Measurements from ENCODE around the gene ENAM. TPM values are rescaled to one million over a fixed set of nuclear protein-coding genes. Genes with fewer than 3 reads are reported as not detected.
"Not testable (repeated sequence)": the region's sequence is repeated elsewhere in the genome, so short reads cannot be mapped to it uniquely, and the experiment has no call there.

ENAM gene
- total and polyA plus RNA-seq, 5 donors, result 2.6 to 12.1 (median 3.6) TPM

- Histone ChIP-seq H3K27ac (ENCODE audit: low read length) (no peak overlapping the region), H3K4me3 (ENCODE audit: low read length) (no peak overlapping the region), H3K4me1 (ENCODE audit: control insufficient read depth, insufficient read depth, low read length) (no peaks in the 10 kb centered on the region), H3K27me3 (ENCODE audit: control insufficient read depth, insufficient read depth) (no peaks in the 10 kb centered on the region), H3K9me3 (ENCODE audit: control insufficient read depth, low read length) (no peaks in the 10 kb centered on the region)
- ATAC-seq (no peak), DNase-seq (no peak)
- intact Hi-C loops (cut with DNase I), result no loop called here
Observed at GRCh38 chr4:70681704-70682103, 53.2 kb downstream of the ENAM start.

GRCh38 chr4:70682142-70682541, 53.6 kb downstream of the ENAM start:
- intact Hi-C loops (cut with DNase I); H3K4me3 ChIP-seq (ENCODE audit: low read length); DNase-seq; H3K27me3 ChIP-seq (ENCODE audit: control insufficient read depth, insufficient read depth); H3K4me1 ChIP-seq (ENCODE audit: control insufficient read depth, insufficient read depth, low read length); ATAC-seq; H3K27ac ChIP-seq (ENCODE audit: low read length); H3K9me3 ChIP-seq (ENCODE audit: control insufficient read depth, low read length): not testable (repeated sequence)
- 80% methylated on average over 3 of the region's 3 CpGs for WGBS

- ATAC-seq (no peak), DNase-seq (peak in 2 of 3 donors; percentile 30 to 74)
- intact Hi-C loops (cut with DNase I), result no loop called here
- Histone ChIP-seq H3K27ac (ENCODE audit: low read length) (peak overlapping the region; percentile 99), H3K9me3 (ENCODE audit: control insufficient read depth, low read length) (no peaks in the 10 kb centered on the region), H3K27me3 (ENCODE audit: control insufficient read depth, insufficient read depth) (no peaks in the 10 kb centered on the region), H3K4me3 (ENCODE audit: low read length) (peak overlapping the region; percentile 63), H3K4me1 (ENCODE audit: control insufficient read depth, insufficient read depth, low read length) (no peaks in the 10 kb centered on the region)
- WGBS, result 74% methylated on average over 13 of the region's 13 CpGs
Observed at GRCh38 chr4:70687392-70687791, 58.8 kb downstream of the ENAM start.

GRCh38 chr4:70687821-70688794, 59.6 kb downstream of the ENAM start, which contains the start of gene UTP3:
UTP3 (plus strand) TSS chr4:70688532; CDS start chr4:70688678, 146 bp downstream.
- H3K27ac ChIP-seq (ENCODE audit: low read length), result peak within 1 kb of the TSS; percentile 99
- WGBS, result under 1% methylated on average over 70 of the region's 70 CpGs
- H3K27me3 ChIP-seq (ENCODE audit: control insufficient read depth, insufficient read depth), result no peaks in the 10 kb centered on the region
- H3K4me1 ChIP-seq (ENCODE audit: control insufficient read depth, insufficient read depth, low read length), result no peaks in the 10 kb centered on the region
- no peaks in the 10 kb centered on the region for H3K9me3 ChIP-seq (ENCODE audit: control insufficient read depth, low read length)
- ATAC-seq, result peak; percentile 99
- intact Hi-C loops (cut with DNase I), result no loop called here
- peak; percentile 96 to 98 (median 98) for DNase-seq
- H3K4me3 ChIP-seq (ENCODE audit: low read length), result peak within 1 kb of the TSS; percentile 63

GRCh38 chr4:70688795-70689231, 60.3 kb downstream of the ENAM start:
- Histone ChIP-seq H3K4me1 (ENCODE audit: control insufficient read depth, insufficient read depth, low read length) (no peaks in the 10 kb centered on the region), H3K4me3 (ENCODE audit: low read length) (peak overlapping the region; percentile 63), H3K9me3 (ENCODE audit: control insufficient read depth, low read length) (no peaks in the 10 kb centered on the region), H3K27me3 (ENCODE audit: control insufficient read depth, insufficient read depth) (no peaks in the 10 kb centered on the region), H3K27ac (ENCODE audit: low read length) (peak overlapping the region; percentile 92)
- intact Hi-C loops (cut with DNase I), result no loop called here
- 1% methylated on average over 19 of the region's 19 CpGs for WGBS
- ATAC-seq (no peak), DNase-seq (no peak)

- Histone ChIP-seq H3K9me3 (ENCODE audit: control insufficient read depth, low read length) (no peaks in the 10 kb centered on the region), H3K4me1 (ENCODE audit: control insufficient read depth, insufficient read depth, low read length) (no peaks in the 10 kb centered on the region), H3K27me3 (ENCODE audit: control insufficient read depth, insufficient read depth) (no peaks in the 10 kb centered on the region), H3K27ac (ENCODE audit: low read length) (no peak overlapping the region), H3K4me3 (ENCODE audit: low read length) (no peak overlapping the region)
- intact Hi-C loops (cut with DNase I), result no loop called here
- 75% methylated on average over 1 of the region's 1 CpG for WGBS
- ATAC-seq (no peak), DNase-seq (no peak)
Observed at GRCh38 chr4:70691661-70692060, 63.1 kb downstream of the ENAM start.

- intact Hi-C loops (cut with DNase I); ATAC-seq; DNase-seq; H3K27me3 ChIP-seq (ENCODE audit: control insufficient read depth, insufficient read depth); H3K4me3 ChIP-seq (ENCODE audit: low read length); H3K9me3 ChIP-seq (ENCODE audit: control insufficient read depth, low read length); H3K27ac ChIP-seq (ENCODE audit: low read length); H3K4me1 ChIP-seq (ENCODE audit: control insufficient read depth, insufficient read depth, low read length): not testable (repeated sequence)
- 95% methylated on average over 7 of the region's 7 CpGs for WGBS
Observed at GRCh38 chr4:70694633-70695032, 66.1 kb downstream of the ENAM start.

Other genes starting within 250 kb of the ENAM start
- gene SMR3B, start 245.6 kb upstream of the ENAM start, total RNA-seq, result not detected
- not detected for gene SMR3B, start 245.6 kb upstream of the ENAM start, polyA plus RNA-seq
- not detected for gene OPRPN, start 230.8 kb upstream of the ENAM start, total RNA-seq
- not detected for gene OPRPN, start 230.8 kb upstream of the ENAM start, polyA plus RNA-seq
- not detected for gene MUC7, start 156.5 kb upstream of the ENAM start, total RNA-seq
- not detected for gene MUC7, start 156.5 kb upstream of the ENAM start, polyA plus RNA-seq
- gene AMTN, start 110.2 kb upstream of the ENAM start, total RNA-seq, result not detected
- not detected for gene AMTN, start 110.2 kb upstream of the ENAM start, polyA plus RNA-seq
- gene AMBN, start 36.5 kb upstream of the ENAM start, total RNA-seq, result not detected
- gene AMBN, start 36.5 kb upstream of the ENAM start, polyA plus RNA-seq, result not detected
- 10 to 100 TPM in 1 of 4 donors, 1 to 10 TPM in 3; 1.8 to 20.0 (median 4.4) TPM for gene JCHAIN, start 37.8 kb downstream of the ENAM start, total RNA-seq
- 0.36 TPM for gene JCHAIN, start 37.8 kb downstream of the ENAM start, polyA plus RNA-seq
- 10 to 100 TPM; 17.6 to 19.9 (median 18.6) TPM for gene UTP3, start 59.8 kb downstream of the ENAM start, total RNA-seq
- 15.5 TPM for gene UTP3, start 59.8 kb downstream of the ENAM start, polyA plus RNA-seq
- gene RUFY3, start 93.2 kb downstream of the ENAM start, total RNA-seq, result 10 to 100 TPM; 23.9 to 30.1 (median 29.3) TPM
- 14.1 TPM for gene RUFY3, start 93.2 kb downstream of the ENAM start, polyA plus RNA-seq
- gene GRSF1, start 211.1 kb downstream of the ENAM start, total RNA-seq, result 10 to 100 TPM; 69.1 to 81.4 (median 78.4) TPM
- gene GRSF1, start 211.1 kb downstream of the ENAM start, polyA plus RNA-seq, result 50.7 TPM